DMS79 (cell line): ENCODE measurements around the gene PFKFB4.
A peak's percentile ranks its signal among the peaks of the same experiment; 100 is the strongest.
"Not testable (repeated sequence)": the region's sequence is repeated elsewhere in the genome, so short reads cannot be mapped to it uniquely, and the experiment has no call there.

ENCODE experiments used
- DNase-seq: peaks from one replicate; lab custom pipeline; 2025; lab: John Stamatoyannopoulos, UW

The PFKFB4 gene

DNA sequence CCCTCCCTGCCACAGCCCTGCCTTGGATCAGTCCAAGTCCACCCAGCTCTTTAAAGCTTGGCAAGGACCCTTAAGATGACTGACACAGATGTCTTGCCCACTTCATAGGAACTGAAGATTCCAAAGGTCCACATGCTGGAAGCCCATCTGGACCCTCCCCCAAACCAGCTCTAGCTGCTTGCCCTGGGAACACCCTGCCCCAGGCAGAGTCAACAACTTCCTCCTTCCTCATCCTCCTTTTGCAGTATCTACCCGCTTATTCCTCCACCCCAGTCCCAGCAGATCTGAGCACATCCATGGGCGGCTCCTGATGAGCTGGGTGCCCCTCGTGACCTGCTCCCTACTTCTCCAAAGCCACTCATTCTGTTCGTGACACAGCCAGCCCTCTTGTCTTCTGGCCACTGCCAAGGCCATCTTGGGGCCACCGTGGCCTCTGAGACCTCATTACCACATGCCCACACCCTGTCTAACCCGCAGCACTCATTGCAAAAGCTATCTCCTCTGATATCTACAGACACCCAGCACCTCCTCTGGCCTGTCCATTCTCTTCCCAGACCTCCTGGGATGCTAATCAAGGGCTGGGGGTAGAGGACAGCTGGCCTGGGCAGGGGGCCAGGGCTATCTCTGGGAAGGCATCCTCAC, 2.0 kb upstream of the PFKFB4 start:
- no peak for DNase-seq

DNA sequence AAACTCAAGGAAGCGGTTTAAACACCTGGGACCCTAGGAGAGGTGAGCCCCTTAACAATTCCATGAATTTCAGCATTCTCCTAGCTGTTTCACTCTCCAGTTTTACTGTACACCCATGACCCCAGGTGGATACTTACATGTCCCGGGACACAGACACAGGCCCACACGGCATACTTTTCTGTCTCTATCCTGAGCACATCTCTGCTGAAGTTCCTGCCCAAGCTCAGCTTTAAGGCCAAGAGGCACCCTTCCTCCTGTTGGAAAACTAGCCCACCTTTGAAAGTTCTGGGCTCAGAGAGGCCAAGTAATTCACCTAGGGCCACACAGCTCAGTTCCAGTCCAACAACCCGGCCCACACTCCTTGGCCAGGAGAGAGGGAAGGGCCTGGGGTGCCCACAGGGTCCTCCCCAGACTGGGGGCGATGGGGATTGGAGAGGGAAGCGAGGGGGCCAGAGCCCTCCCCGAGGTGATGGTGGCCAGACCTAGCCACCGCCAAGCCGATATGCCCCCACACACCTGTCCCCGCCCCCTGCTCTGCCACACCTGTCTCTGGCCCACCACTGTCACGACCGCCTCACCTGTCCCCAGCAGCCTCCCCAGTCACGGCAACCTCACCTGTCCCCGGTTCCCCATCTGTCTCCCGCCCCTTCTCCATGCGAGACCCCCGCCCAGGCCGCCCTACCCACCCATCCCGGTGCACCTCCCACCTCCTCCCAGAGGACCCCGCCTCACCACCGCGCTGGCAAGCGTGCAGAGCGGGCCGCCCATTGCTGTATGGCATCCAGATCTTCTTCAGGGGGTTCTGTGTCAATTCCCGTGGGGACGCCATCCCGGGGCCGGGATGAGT, 431 bp downstream of the PFKFB4 start:
- DNase-seq = no peak

GRCh38 chr3:48555231-48555948, 1.2 kb downstream of the PFKFB4 start:
- no peak for DNase-seq

- no peak for DNase-seq
Measured at GRCh38 chr3:48553886-48554845, 2.4 kb downstream of the PFKFB4 start.

DNA sequence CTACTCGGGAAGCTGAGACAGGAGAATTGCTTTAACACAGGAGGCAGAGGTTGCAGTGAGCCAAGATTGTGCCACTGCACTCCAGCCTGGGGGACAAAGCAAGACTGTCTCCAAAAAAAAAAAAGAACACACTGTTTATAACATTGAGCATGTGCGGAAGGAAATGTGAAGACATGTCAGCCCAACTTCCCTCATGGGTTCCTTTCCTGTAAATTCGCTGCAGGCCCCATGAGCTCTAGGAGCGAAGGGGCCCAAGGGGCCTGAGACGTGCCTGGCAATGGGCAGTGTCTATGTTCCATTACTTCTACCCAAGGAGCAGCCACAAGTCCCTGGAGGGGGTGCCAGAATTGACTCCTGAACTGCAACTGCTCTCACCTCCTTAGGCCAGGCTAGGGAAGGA, 3.2 kb downstream of the PFKFB4 start:
- DNase-seq = no peak

DNA sequence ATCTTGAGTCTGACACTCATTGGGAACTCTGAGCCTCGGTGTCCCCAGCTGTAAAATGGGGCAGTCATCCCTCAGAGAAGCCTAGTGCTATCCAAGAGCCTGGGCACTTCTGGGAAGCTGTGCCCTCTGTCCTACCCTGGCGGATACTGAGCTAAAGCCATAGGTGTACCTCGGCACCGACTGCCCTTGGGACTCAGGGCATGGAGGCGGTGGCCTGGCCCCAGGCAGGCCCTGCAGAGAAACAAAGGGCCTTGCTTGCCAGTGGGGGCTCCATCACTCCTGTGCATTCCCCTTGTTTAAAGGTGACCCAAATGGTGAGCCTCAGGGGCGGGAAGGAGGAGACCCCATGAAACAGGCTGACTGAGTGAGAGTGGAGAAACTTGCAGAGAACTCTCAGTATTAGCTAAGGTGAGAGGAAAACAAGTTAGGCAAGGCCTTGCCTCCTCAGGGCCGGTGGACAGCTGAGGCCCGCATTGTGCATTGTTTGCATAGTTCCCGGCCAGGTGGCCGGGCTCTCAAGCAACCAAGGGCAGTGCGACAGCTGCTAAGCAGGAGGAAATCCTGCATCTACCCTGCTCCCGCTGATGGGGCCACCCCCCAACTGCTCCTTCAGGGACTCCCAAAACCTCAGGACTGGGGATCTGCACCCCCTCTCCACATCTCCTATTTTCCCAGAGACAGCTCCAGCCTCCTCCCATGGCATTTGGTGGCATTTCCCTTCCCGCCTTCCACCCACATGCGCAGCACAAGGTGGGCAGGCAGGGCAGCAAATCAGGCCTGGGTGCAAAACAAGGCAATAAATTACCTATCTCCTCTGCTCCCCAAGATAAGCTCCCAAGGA, 4.3 kb downstream of the PFKFB4 start:
- DNase-seq = no peak

- not testable (repeated sequence) for DNase-seq
Measured at GRCh38 chr3:48551651-48552050, 5.0 kb downstream of the PFKFB4 start.

- DNase-seq = peak; percentile 3
Measured at GRCh38 chr3:48548729-48549705, 7.6 kb downstream of the PFKFB4 start.

DNA sequence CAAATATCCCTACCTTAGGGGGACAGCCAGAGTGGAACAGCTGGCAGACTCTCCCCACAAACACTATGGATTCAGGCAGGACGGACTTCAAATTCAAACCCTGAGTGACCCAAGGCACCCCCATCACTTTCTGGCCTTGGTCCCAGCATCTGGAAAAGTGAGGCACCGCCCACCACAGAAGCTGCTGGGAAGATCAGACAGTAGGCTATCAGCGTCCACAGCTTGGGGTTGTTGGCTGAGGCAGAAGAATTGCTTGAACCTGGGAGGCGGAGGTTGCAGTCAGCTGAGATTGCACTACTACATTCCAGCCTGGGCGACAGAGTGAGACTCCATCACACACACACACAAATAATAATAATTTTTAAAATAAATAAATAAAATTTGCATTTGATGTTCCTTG, 8.5 kb downstream of the PFKFB4 start:
- no peak for DNase-seq

DNA sequence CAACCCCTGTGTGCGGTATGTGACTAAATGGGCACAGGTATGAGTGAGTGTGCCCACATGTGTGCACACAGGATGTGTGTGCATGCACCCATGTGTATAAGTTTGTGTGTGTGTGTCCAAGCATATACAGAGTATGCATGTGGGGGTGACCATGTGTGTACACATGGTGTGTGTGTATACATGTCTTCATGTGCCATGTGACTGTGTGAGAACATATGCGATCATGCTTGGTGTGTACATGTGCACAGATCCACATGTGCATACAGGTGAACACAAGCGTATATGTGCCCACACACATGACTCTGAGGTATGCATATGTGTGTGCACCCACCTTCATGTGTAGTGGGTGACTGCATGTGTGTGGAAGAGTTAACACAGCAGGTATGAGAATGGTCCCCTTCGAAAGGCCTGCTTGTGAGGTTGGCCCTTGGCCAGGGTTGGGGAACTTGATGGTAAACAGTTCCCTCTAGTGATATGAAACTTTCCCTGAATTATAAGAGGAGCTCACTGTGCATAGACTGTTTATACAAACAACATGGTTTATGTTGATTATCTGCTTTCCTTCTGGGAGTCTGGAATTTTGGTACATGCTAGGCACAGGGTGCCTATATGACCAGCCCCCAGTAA, 10.3 kb downstream of the PFKFB4 start:
- no peak for DNase-seq

DNA sequence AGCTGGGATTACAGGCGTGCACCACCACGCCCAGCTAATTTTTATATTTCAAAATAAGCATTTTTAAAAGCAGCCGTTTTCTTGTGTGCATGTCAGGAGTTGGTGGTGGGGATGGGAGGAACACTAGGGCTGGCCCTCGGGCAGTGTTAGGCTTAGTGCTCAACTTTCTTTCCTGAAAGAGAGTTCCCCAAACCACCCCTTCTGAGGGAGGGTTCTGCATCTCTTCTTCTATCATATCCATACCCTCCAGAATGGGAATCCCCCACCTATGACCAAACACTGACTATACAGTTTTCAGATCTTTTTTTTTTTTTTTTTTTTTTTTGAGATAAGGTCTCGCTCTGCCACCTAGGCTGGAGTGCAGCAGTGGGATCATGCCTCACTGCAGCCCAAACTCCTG, 12.5 kb downstream of the PFKFB4 start:
- no peak for DNase-seq

GRCh38 chr3:48543271-48543866, 13.2 kb downstream of the PFKFB4 start:
- DNase-seq = no peak

DNA sequence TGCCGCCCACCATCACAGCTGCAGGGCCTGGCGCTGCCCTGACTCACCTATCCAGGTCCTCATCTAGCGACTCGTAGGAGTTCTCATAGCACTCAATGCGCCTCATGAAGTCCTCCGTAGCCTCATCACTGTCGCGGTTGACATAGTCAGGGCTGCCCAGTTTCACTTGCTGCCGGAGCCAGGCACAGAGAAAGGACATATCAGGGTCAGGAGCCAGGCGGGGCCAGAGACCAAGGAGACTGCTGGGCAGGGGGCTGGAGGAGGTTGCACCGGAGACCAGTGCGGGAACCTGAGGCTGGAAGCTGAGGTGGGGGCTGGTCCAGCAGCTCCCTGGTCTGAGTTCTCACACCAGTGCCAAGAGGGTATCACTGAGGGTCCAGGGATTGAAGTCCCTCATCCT, 18.2 kb downstream of the PFKFB4 start:
- no peak for DNase-seq

DNA sequence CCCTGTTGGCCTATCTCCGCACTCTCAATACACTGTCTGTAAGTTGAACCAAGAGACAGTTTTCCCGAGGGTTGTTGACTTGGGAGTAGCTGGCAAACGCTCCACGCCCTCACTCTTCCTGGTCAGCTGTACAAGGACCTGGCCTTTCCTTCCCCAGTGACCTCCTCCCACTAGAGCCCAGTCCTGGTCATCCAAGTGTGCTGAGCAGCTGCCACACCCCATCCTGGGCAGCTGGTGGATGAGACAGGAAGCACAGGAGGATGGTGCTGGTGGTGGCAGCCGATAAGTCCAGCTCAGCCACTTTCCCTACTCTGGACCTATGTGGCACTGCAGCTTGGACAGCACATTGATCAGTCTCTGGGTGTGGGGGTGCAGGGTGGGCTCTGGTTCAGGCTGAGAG, 19.8 kb downstream of the PFKFB4 start:
- no peak for DNase-seq

DNA sequence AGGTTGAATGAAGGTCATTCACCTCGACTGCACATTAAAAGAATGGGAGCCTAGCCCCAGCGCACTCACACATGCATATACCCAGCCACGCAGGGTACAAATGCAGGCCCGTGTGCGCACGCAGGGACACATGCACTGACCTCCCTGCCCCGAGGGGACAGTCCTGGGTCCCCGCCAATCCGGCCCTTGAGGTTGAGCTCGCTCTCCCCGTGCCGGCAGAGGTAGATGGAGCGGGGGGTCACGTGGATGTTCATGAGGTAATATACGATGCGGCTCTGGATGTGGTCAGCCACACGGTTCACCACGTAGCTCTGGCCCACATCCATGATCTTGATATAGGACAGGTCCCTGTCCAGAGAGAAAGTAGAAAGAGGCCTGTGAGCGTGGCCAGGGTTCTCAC, 20.5 kb downstream of the PFKFB4 start:
- no peak for DNase-seq

DNA sequence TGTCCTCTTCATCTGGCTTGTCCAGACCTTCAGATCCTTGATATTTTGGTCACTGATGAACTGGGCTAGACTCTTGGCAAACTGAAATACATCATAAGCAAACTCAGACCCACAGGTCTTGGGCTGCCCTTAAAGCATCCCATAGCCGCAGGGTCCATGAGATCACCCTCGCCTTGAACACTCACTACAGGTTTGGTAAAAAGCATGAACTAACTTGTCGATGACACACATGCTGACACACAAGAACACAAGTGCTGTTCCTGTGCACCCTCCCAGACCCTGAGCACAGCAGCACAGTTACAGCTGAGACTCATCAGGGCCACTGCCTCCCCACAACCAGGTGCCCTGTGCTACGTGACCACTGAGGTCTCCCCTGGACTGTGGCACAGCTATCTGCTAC, 21.0 kb downstream of the PFKFB4 start:
- no peak for DNase-seq

- DNase-seq = no peak
Measured at GRCh38 chr3:48532977-48533337, 23.6 kb downstream of the PFKFB4 start.

- DNase-seq = no peak
Measured at GRCh38 chr3:48532271-48532976, 24.2 kb downstream of the PFKFB4 start.
